HG03175 (cell line): ENCODE measurements around the gene STRADB.
"Not testable (repeated sequence)": the region's sequence is repeated elsewhere in the genome, so short reads cannot be mapped to it uniquely, and the experiment has no call there.

Source experiments
- ATAC-seq: cut with Tn5 transposase; IDR thresholded peaks from one replicate; pipeline ENCODE4 v1.9.1; 2021; ENCODE audit warnings: mild to moderate bottlenecking, moderate library complexity; ENCODE audit not compliant: unreplicated experiment

The STRADB gene

GRCh38 chr2:201429835-201430234 is 21.7 kb upstream of the STRADB start:
- ATAC-seq: not testable (repeated sequence)

GRCh38 chr2:201430322-201430721 is 21.2 kb upstream of the STRADB start:
- ATAC-seq: not testable (repeated sequence)

GRCh38 chr2:201430839-201431238 is 20.7 kb upstream of the STRADB start:
- ATAC-seq: no peak

- no peak for ATAC-seq
Observed at GRCh38 chr2:201432038-201432620, 19.4 kb upstream of the STRADB start.

- ATAC-seq: no peak
Observed at GRCh38 chr2:201432621-201433393, 18.7 kb upstream of the STRADB start.

GRCh38 chr2:201433394-201433995 is 18.0 kb upstream of the STRADB start:
- ATAC-seq: no peak

- ATAC-seq: no peak
Observed at GRCh38 chr2:201436141-201436540, 15.4 kb upstream of the STRADB start.

GRCh38 chr2:201439336-201439922 is 12.1 kb upstream of the STRADB start:
- not testable (repeated sequence) for ATAC-seq

- no peak for ATAC-seq
Observed at GRCh38 chr2:201440182-201440581, 11.4 kb upstream of the STRADB start.

- no peak for ATAC-seq
Observed at GRCh38 chr2:201441409-201441808, 10.1 kb upstream of the STRADB start.

- ATAC-seq: no peak
Observed at GRCh38 chr2:201444746-201445465, 6.6 kb upstream of the STRADB start.

GRCh38 chr2:201447086-201447485 is 4.5 kb upstream of the STRADB start:
- no peak for ATAC-seq

- ATAC-seq: no peak
Observed at GRCh38 chr2:201448061-201448460, 3.5 kb upstream of the STRADB start.

- ATAC-seq: no peak
Observed at GRCh38 chr2:201448701-201449100, 2.8 kb upstream of the STRADB start.

- ATAC-seq: peak; percentile 13
Observed at GRCh38 chr2:201450954-201451291, 617 bp upstream of the STRADB start.

GRCh38 chr2:201452058-201452921 is 750 bp downstream of the STRADB start:
- ATAC-seq: peak; percentile 31

- no peak for ATAC-seq
Observed at GRCh38 chr2:201452922-201453643, 1.5 kb downstream of the STRADB start.

- no peak for ATAC-seq
Observed at GRCh38 chr2:201458381-201458780, 6.8 kb downstream of the STRADB start.

GRCh38 chr2:201460532-201460931 is 9.0 kb downstream of the STRADB start:
- no peak for ATAC-seq

GRCh38 chr2:201464547-201464946 is 13.0 kb downstream of the STRADB start:
- no peak for ATAC-seq
